Measurements from ENCODE around the gene ATP6V1A.
A peak's percentile ranks its signal among the peaks of the same experiment; 100 is the strongest.

DNA sequence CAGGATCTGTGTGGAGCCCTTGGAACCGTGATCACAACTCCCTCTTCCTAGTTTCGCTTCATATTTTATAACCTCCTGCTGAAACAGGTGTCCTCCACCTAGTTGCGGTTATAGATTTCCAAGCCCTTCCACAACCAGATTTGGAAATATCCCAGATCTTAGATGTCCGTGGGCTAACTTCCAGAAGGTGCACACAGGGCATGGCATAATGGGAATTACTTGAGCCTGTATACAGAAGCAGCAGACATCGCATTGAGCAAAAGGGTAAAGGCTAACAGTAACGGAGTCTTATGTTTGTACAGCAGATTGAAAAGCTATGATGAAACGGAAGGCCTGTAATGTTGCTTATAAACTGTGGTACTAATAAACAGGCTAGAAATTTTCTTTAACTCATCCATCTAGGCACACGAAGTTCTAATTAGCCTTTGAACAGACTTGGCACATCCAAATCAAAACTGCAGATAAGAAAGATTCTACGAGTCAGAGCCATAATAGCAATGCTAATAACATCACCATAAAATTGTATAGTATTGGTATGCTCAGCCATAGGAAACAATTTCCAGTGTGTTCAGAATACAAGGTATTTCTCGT, 49.2 kb upstream of the ATP6V1A start:
- TF ChIP-seq POLR2AphosphoS5 (IDR thresholded peaks at IDR 0.05): peak in 2 of 3 donors; percentile 20 to 27
- TF ChIP-seq, protein P1, sequence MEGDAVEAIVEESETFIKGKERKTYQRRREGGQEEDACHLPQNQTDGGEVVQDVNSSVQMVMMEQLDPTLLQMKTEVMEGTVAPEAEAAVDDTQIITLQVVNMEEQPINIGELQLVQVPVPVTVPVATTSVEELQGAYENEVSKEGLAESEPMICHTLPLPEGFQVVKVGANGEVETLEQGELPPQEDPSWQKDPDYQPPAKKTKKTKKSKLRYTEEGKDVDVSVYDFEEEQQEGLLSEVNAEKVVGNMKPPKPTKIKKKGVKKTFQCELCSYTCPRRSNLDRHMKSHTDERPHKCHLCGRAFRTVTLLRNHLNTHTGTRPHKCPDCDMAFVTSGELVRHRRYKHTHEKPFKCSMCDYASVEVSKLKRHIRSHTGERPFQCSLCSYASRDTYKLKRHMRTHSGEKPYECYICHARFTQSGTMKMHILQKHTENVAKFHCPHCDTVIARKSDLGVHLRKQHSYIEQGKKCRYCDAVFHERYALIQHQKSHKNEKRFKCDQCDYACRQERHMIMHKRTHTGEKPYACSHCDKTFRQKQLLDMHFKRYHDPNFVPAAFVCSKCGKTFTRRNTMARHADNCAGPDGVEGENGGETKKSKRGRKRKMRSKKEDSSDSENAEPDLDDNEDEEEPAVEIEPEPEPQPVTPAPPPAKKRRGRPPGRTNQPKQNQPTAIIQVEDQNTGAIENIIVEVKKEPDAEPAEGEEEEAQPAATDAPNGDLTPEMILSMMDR (IDR thresholded peaks at IDR 0.05): no peak
- TF ChIP-seq POLR2A (IDR thresholded peaks at IDR 0.05): no peak
- TF ChIP-seq EP300 (IDR thresholded peaks at IDR 0.05; ENCODE audit: low read depth): no peak
